ENCODE data around the gene KRTDAP. TPM values are rescaled to one million over a fixed set of nuclear protein-coding genes. Genes with fewer than 3 reads are reported as not detected.

The KRTDAP gene
- total and polyA plus RNA-seq, 10 of the 15 experiments (the other 5 are each of a cell fraction or from before 2014, with no cell fraction given): 0.23 TPM; not detected in 9

DNA sequence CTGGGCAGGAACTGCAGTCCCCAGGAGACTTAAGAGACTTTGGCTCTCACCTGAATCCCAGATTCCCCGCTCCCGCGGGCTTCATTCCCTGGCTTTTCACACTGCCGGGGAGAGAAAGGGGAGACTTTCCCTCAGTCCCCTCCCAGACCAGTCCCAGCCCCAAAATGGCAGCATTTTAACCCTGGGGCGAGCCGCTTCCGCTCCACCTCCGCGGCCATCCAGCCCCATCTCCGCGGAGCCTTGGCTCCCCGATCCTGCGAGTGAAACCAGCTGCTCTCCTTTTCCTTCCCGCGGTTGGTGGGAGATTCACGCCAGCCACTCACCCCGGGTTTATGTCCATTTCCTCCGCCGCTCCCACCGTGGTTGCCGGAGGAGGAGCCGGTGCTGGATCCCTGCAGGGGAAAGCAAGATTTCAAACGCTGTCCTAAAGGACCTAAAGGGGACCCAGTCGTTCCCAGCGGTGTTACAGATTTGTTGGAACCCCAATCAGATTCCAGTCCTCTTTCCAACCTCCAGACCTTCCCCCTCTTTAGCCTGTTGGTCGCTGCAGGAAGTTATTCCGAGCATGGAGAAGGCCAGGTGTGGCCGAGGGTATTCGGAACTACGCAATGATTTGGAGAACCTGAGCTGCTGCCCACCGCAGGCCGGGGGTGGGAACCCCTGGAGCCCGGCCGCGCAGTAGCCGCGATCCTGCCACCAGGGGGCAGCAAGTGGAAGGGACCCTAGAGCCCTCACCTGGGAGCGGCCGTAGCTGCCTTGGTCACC is 19.8 kb upstream of the KRTDAP start (continued):
- TF ChIP-seq, protein P1, sequence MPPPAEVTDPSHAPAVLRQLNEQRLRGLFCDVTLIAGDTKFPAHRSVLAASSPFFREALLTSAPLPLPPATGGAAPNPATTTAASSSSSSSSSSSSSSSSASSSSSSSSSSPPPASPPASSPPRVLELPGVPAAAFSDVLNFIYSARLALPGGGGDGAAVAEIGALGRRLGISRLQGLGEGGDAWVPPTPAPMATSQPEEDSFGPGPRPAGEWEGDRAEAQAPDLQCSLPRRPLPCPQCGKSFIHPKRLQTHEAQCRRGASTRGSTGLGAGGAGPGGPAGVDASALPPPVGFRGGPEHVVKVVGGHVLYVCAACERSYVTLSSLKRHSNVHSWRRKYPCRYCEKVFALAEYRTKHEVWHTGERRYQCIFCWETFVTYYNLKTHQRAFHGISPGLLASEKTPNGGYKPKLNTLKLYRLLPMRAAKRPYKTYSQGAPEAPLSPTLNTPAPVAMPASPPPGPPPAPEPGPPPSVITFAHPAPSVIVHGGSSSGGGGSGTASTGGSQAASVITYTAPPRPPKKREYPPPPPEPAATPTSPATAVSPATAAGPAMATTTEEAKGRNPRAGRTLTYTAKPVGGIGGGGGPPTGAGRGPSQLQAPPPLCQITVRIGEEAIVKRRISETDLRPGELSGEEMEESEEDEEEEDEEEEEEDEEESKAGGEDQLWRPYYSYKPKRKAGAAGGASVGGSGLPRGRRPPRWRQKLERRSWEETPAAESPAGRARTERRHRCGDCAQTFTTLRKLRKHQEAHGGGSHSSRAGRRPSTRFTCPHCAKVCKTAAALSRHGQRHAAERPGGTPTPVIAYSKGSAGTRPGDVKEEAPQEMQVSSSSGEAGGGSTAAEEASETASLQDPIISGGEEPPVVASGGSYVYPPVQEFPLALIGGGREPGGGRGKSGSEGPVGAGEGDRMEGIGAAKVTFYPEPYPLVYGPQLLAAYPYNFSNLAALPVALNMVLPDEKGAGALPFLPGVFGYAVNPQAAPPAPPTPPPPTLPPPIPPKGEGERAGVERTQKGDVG (CRISPR knock-in tag; IDR thresholded peaks at IDR 0.05): peak; percentile 48; the same call in 1 of the 2 replicates
- TF ChIP-seq ZBED1 (IDR thresholded peaks at IDR 0.05; ENCODE audit: borderline replicate concordance) (no peak), TAF1 (IDR thresholded peaks at IDR 0.05; ENCODE audit: borderline replicate concordance, low read depth, low read length) (peak; percentile 53; the same call in 1 of the 2 replicates), IKZF2 (IDR thresholded peaks at IDR 0.05) (peak; percentile 72 to 74), RELA (IDR thresholded peaks at IDR 0.05; ENCODE audit: borderline replicate concordance, partially characterized antibody) (peak; percentile 31), ZSCAN29 (IDR thresholded peaks at IDR 0.05) (no peak), GATAD2B (conservative IDR thresholded peaks at IDR 0.05; ENCODE audit: low read depth) (peak; percentile 46; the same call in 1 of the 2 replicates), ZNF592 (IDR thresholded peaks at IDR 0.05) (no peak), ZNF274 (IDR thresholded peaks at IDR 0.05; ENCODE audit: insufficient read depth, insufficient read length) (no peak), CHD2 (IDR thresholded peaks at IDR 0.05; ENCODE audit: borderline replicate concordance, low read depth, low read length) (no peak), BACH1 (IDR thresholded peaks at IDR 0.05; ENCODE audit: borderline replicate concordance) (0 out of 2 replicates have a peak, but pooled peaks have one; percentile 23)
- TF ChIP-seq, protein P2, sequence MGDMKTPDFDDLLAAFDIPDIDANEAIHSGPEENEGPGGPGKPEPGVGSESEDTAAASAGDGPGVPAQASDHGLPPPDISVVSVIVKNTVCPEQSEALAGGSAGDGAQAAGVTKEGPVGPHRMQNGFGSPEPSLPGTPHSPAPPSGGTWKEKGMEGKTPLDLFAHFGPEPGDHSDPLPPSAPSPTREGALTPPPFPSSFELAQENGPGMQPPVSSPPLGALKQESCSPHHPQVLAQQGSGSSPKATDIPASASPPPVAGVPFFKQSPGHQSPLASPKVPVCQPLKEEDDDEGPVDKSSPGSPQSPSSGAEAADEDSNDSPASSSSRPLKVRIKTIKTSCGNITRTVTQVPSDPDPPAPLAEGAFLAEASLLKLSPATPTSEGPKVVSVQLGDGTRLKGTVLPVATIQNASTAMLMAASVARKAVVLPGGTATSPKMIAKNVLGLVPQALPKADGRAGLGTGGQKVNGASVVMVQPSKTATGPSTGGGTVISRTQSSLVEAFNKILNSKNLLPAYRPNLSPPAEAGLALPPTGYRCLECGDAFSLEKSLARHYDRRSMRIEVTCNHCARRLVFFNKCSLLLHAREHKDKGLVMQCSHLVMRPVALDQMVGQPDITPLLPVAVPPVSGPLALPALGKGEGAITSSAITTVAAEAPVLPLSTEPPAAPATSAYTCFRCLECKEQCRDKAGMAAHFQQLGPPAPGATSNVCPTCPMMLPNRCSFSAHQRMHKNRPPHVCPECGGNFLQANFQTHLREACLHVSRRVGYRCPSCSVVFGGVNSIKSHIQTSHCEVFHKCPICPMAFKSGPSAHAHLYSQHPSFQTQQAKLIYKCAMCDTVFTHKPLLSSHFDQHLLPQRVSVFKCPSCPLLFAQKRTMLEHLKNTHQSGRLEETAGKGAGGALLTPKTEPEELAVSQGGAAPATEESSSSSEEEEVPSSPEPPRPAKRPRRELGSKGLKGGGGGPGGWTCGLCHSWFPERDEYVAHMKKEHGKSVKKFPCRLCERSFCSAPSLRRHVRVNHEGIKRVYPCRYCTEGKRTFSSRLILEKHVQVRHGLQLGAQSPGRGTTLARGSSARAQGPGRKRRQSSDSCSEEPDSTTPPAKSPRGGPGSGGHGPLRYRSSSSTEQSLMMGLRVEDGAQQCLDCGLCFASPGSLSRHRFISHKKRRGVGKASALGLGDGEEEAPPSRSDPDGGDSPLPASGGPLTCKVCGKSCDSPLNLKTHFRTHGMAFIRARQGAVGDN (IDR thresholded peaks at IDR 0.05): peak; percentile 56

All from GM12878 (cell line).